ENCODE measurements around the gene FNIP1.

Gene FNIP1

GRCh38 chr5:131783357-131783756, 13.5 kb downstream of the FNIP1 start:
- TF ChIP-seq ZBTB7A (IDR thresholded peaks at IDR 0.05; ENCODE audit: low read depth) (no peak), EGR1 (IDR thresholded peaks at IDR 0.05) (no peak), FOXM1 (IDR thresholded peaks at IDR 0.05; ENCODE audit: borderline replicate concordance, low read depth) (no peak), RAD21 (IDR thresholded peaks at IDR 0.05; ENCODE audit: low read depth) (no peak), CREB1 (IDR thresholded peaks at IDR 0.05; ENCODE audit: low read depth) (no peak), EP300 (IDR thresholded peaks at IDR 0.05; ENCODE audit: borderline replicate concordance) (no peak), TCF12 (IDR thresholded peaks at IDR 0.05; ENCODE audit: low read depth) (no peak), YY1 (IDR thresholded peaks at IDR 0.05; ENCODE audit: low read depth) (no peak), CEBPB (IDR thresholded peaks at IDR 0.05) (no peak), NFIC (IDR thresholded peaks at IDR 0.05) (no peak), REST (IDR thresholded peaks at IDR 0.05; ENCODE audit: low read depth) (no peak), USF1 (IDR thresholded peaks at IDR 0.05) (no peak), TAF1 (IDR thresholded peaks at IDR 0.05; ENCODE audit: low read depth) (no peak), TEAD4 (IDR thresholded peaks at IDR 0.05) (no peak)
- TF ChIP-seq, protein P1, sequence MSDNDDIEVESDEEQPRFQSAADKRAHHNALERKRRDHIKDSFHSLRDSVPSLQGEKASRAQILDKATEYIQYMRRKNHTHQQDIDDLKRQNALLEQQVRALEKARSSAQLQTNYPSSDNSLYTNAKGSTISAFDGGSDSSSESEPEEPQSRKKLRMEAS (IDR thresholded peaks at IDR 0.05): no peak

DNA sequence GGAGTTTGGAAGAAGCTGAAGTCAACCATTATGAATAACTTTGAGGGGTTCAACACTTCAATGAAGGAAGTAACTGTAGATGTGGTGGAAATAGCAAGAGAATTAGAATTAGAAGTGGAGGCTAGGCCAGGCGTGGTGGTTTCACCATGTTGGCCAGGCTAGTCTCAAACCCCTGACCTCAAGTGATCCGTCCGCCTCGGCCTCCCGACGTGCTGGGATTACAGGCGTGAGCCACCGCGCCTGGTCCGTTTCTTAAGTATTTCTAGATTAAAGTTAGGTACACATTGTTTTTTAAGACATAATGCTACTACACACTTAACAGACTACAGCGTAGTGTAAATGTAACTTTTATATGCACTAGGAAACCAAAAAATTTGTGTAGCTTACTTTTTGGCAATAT, 14.1 kb downstream of the FNIP1 start:
- TF ChIP-seq EP300 (IDR thresholded peaks at IDR 0.05; ENCODE audit: borderline replicate concordance) (no peak), CEBPB (IDR thresholded peaks at IDR 0.05) (no peak), REST (IDR thresholded peaks at IDR 0.05; ENCODE audit: low read depth) (no peak), TAF1 (IDR thresholded peaks at IDR 0.05; ENCODE audit: low read depth) (no peak), ZBTB7A (IDR thresholded peaks at IDR 0.05; ENCODE audit: low read depth) (no peak), CREB1 (IDR thresholded peaks at IDR 0.05; ENCODE audit: low read depth) (no peak), YY1 (IDR thresholded peaks at IDR 0.05; ENCODE audit: low read depth) (no peak), FOXM1 (IDR thresholded peaks at IDR 0.05; ENCODE audit: borderline replicate concordance, low read depth) (no peak), EGR1 (IDR thresholded peaks at IDR 0.05) (no peak), TEAD4 (IDR thresholded peaks at IDR 0.05) (no peak), RAD21 (IDR thresholded peaks at IDR 0.05; ENCODE audit: low read depth) (no peak), NFIC (IDR thresholded peaks at IDR 0.05) (no peak), USF1 (IDR thresholded peaks at IDR 0.05) (no peak), TCF12 (IDR thresholded peaks at IDR 0.05; ENCODE audit: low read depth) (no peak)
- TF ChIP-seq, protein P1 (IDR thresholded peaks at IDR 0.05): no peak

GRCh38 chr5:131776450-131776849, 20.4 kb downstream of the FNIP1 start:
- TF ChIP-seq REST (IDR thresholded peaks at IDR 0.05; ENCODE audit: low read depth) (no peak), EP300 (IDR thresholded peaks at IDR 0.05; ENCODE audit: borderline replicate concordance) (no peak), EGR1 (IDR thresholded peaks at IDR 0.05) (no peak), TAF1 (IDR thresholded peaks at IDR 0.05; ENCODE audit: low read depth) (no peak), CREB1 (IDR thresholded peaks at IDR 0.05; ENCODE audit: low read depth) (no peak), USF1 (IDR thresholded peaks at IDR 0.05) (no peak), TCF12 (IDR thresholded peaks at IDR 0.05; ENCODE audit: low read depth) (no peak), NFIC (IDR thresholded peaks at IDR 0.05) (no peak), ZBTB7A (IDR thresholded peaks at IDR 0.05; ENCODE audit: low read depth) (no peak), CEBPB (IDR thresholded peaks at IDR 0.05) (no peak), TEAD4 (IDR thresholded peaks at IDR 0.05) (no peak), FOXM1 (IDR thresholded peaks at IDR 0.05; ENCODE audit: borderline replicate concordance, low read depth) (no peak), RAD21 (IDR thresholded peaks at IDR 0.05; ENCODE audit: low read depth) (no peak)
- TF ChIP-seq, protein P1 (IDR thresholded peaks at IDR 0.05): no peak
